WERI-Rb-1 (cell line): ENCODE data around the gene SERINC2.

Source experiments
- DNase-seq: peaks from one replicate; pipeline ENCODE4 v3.0.0-alpha.2; 2020
- H3K27ac ChIP-seq: fragments of 250-450 bp; sonication (Bioruptor Pico); 2 replicates; pipeline ENCODE4 v1.5.1; 2020; ENCODE audit warnings: mild to moderate bottlenecking, moderate library complexity
- H3K27me3 ChIP-seq: fragments of 250-450 bp; sonication (Bioruptor Pico); 2 replicates; pipeline ENCODE4 v1.5.1; 2021; ENCODE audit warnings: mild to moderate bottlenecking, low read depth, moderate library complexity; ENCODE audit not compliant: insufficient read depth, severe bottlenecking
- H3K36me3 ChIP-seq: fragments of 250-450 bp; sonication (Bioruptor Pico); 2 replicates; pipeline ENCODE4 v1.5.1; 2020; ENCODE audit warnings: mild to moderate bottlenecking, moderate library complexity
- H3K4me3 ChIP-seq: 2 replicates; pipeline ENCODE4 v1.5.1; 2011; ENCODE audit warnings: low read depth, mild to moderate bottlenecking, control low read depth, low read length
- H3K9me3 ChIP-seq: fragments of 250-450 bp; sonication (Bioruptor Pico); 2 replicates; pipeline ENCODE4 v1.5.1; 2021; ENCODE audit warnings: mild to moderate bottlenecking, moderate library complexity; ENCODE audit not compliant: severe bottlenecking
- CTCF ChIP-seq: IDR thresholded peaks from 2 replicates; pipeline ENCODE4 v1.5.1; 2011; ENCODE audit warnings: low read depth, mild to moderate bottlenecking, control low read depth, inconsistent platforms, low read length

Gene SERINC2

GRCh38 chr1:31373897-31374486 is 39.0 kb upstream of the SERINC2 start:
- no peak for TF ChIP-seq CTCF
- Histone ChIP-seq H3K4me3 (no peak overlapping the region), H3K36me3 (no peaks in the 10 kb centered on the region; the same call in 1 of the 2 replicates), H3K27me3 (no peaks in the 10 kb centered on the region), H3K9me3 (no peaks in the 10 kb centered on the region), H3K27ac (peak overlapping the region; percentile 44; the same call in 1 of the 2 replicates)
- no peak for DNase-seq

GRCh38 chr1:31374511-31375196 is 38.4 kb upstream of the SERINC2 start:
- H3K27me3 ChIP-seq: no peaks in the 10 kb centered on the region
- no peaks in the 10 kb centered on the region for H3K9me3 ChIP-seq
- no peaks in the 10 kb centered on the region; the same call in 1 of the 2 replicates for H3K36me3 ChIP-seq
- no peak overlapping the region; the same call in 1 of the 2 replicates for H3K27ac ChIP-seq
- no peak for DNase-seq
- TF ChIP-seq CTCF: no peak
- H3K4me3 ChIP-seq: no peak overlapping the region

GRCh38 chr1:31376375-31377134 is 36.5 kb upstream of the SERINC2 start:
- Histone ChIP-seq H3K36me3 (no peaks in the 10 kb centered on the region; the same call in 1 of the 2 replicates), H3K27ac (peak overlapping the region; percentile 70), H3K9me3 (no peaks in the 10 kb centered on the region), H3K27me3 (no peaks in the 10 kb centered on the region), H3K4me3 (no peak overlapping the region)
- peak; percentile 94 for DNase-seq
- no peak for TF ChIP-seq CTCF

GRCh38 chr1:31377364-31377863 is 35.6 kb upstream of the SERINC2 start:
- H3K27ac ChIP-seq: peak overlapping the region; percentile 70
- H3K9me3 ChIP-seq: no peaks in the 10 kb centered on the region
- no peaks in the 10 kb centered on the region for H3K27me3 ChIP-seq
- TF ChIP-seq CTCF: no peak
- H3K4me3 ChIP-seq: no peak overlapping the region
- DNase-seq: no peak
- H3K36me3 ChIP-seq: no peaks in the 10 kb centered on the region

GRCh38 chr1:31378001-31378400 is 35.0 kb upstream of the SERINC2 start:
- H3K27ac ChIP-seq: no peak overlapping the region
- no peaks in the 10 kb centered on the region for H3K27me3 ChIP-seq
- no peaks in the 10 kb centered on the region for H3K9me3 ChIP-seq
- H3K36me3 ChIP-seq: no peaks in the 10 kb centered on the region
- H3K4me3 ChIP-seq: no peak overlapping the region
- TF ChIP-seq CTCF: no peak
- no peak for DNase-seq
